HEK293 (cell line): Measurements from ENCODE around the gene C19orf73.

ENCODE experiments used
- BCL11A ChIP-seq: fragments of 450-650 bp; formaldehyde crosslinking; IDR thresholded peaks from 2 replicates; pipeline ENCODE4 v1.5.1; 2016; ENCODE audit warnings: low read depth, missing biosample characterization, missing genetic modification characterization
- FEZF1 ChIP-seq: fragments of 450-650 bp; formaldehyde crosslinking; IDR thresholded peaks from 2 replicates; pipeline ENCODE4 v1.5.1; 2016; ENCODE audit warnings: missing biosample characterization, missing genetic modification characterization
- GLI2 ChIP-seq: fragments of 450-650 bp; formaldehyde crosslinking; IDR thresholded peaks from 2 replicates; pipeline ENCODE4; 2017; ENCODE audit warnings: missing biosample characterization, missing genetic modification characterization, low read depth, borderline replicate concordance
- GLIS1 ChIP-seq: fragments of 450-650 bp; formaldehyde crosslinking; IDR thresholded peaks from 2 replicates; pipeline ENCODE4 v1.5.1; 2016; ENCODE audit warnings: missing biosample characterization, missing genetic modification characterization
- GLIS2 ChIP-seq: fragments of 450-650 bp; formaldehyde crosslinking; IDR thresholded peaks from 2 replicates; pipeline ENCODE4 v1.5.1; 2016; ENCODE audit warnings: missing biosample characterization, missing genetic modification characterization
- KLF17 ChIP-seq: fragments of 450-650 bp; formaldehyde crosslinking; IDR thresholded peaks from 2 replicates; pipeline ENCODE4 v1.5.1; 2016; ENCODE audit warnings: missing biosample characterization, missing genetic modification characterization
- KLF9 ChIP-seq: fragments of 450-650 bp; formaldehyde crosslinking; IDR thresholded peaks from 2 replicates; pipeline ENCODE4 v1.5.1; 2016; ENCODE audit warnings: missing biosample characterization, missing genetic modification characterization, low read depth
- SP2 ChIP-seq: fragments of 450-650 bp; formaldehyde crosslinking; IDR thresholded peaks from 2 replicates; pipeline ENCODE4 v1.5.1; 2016; ENCODE audit warnings: missing biosample characterization, missing genetic modification characterization
- SP3 ChIP-seq: fragments of 450-650 bp; formaldehyde crosslinking; IDR thresholded peaks from 2 replicates; pipeline ENCODE4 v1.5.1; 2016; ENCODE audit warnings: missing biosample characterization, missing genetic modification characterization
- ZNF10 ChIP-seq: fragments of 450-650 bp; formaldehyde crosslinking; IDR thresholded peaks from 2 replicates; pipeline ENCODE4 v1.5.1; 2017; ENCODE audit warnings: missing biosample characterization, missing genetic modification characterization
- ZNF112 ChIP-seq: fragments of 450-650 bp; formaldehyde crosslinking; IDR thresholded peaks from 2 replicates; pipeline ENCODE4 v1.5.0; 2017; ENCODE audit warnings: missing biosample characterization, missing genetic modification characterization
- ZNF133 ChIP-seq: fragments of 450-650 bp; formaldehyde crosslinking; IDR thresholded peaks from 2 replicates; pipeline ENCODE4 v1.5.1; 2016; ENCODE audit warnings: missing biosample characterization, missing genetic modification characterization
- ZNF138 ChIP-seq: fragments of 450-650 bp; formaldehyde crosslinking; IDR thresholded peaks from 2 replicates; pipeline ENCODE4 v1.5.1; 2016; ENCODE audit warnings: missing biosample characterization, missing genetic modification characterization, borderline replicate concordance
- ZNF157 ChIP-seq: fragments of 450-650 bp; formaldehyde crosslinking; IDR thresholded peaks from 2 replicates; pipeline ENCODE4 v1.5.1; 2016; ENCODE audit warnings: missing biosample characterization, missing genetic modification characterization
- ZNF174 ChIP-seq: fragments of 450-650 bp; formaldehyde crosslinking; IDR thresholded peaks from 2 replicates; pipeline ENCODE4 v1.5.0; 2017; ENCODE audit warnings: missing biosample characterization, mild to moderate bottlenecking, missing genetic modification characterization
- ZNF23 ChIP-seq: fragments of 450-650 bp; formaldehyde crosslinking; IDR thresholded peaks from 2 replicates; pipeline ENCODE4 v1.5.1; 2016; ENCODE audit warnings: missing biosample characterization, missing genetic modification characterization, borderline replicate concordance
- ZNF335 ChIP-seq: fragments of 450-650 bp; formaldehyde crosslinking; conservative IDR thresholded peaks from 2 replicates; pipeline ENCODE4 v1.5.1; 2016; ENCODE audit warnings: missing biosample characterization, missing genetic modification characterization
- ZNF366 ChIP-seq: fragments of 450-650 bp; formaldehyde crosslinking; conservative IDR thresholded peaks from 2 replicates; pipeline ENCODE4 v1.5.1; 2016; ENCODE audit warnings: missing biosample characterization, missing genetic modification characterization
- ZNF37A ChIP-seq: fragments of 450-650 bp; IDR thresholded peaks from 2 replicates; pipeline ENCODE4 v1.5.1; 2018; ENCODE audit warnings: missing biosample characterization, missing genetic modification characterization
- ZNF423 ChIP-seq: fragments of 450-650 bp; formaldehyde crosslinking; IDR thresholded peaks from 2 replicates; pipeline ENCODE4 v1.5.1; 2016; ENCODE audit warnings: missing biosample characterization, missing genetic modification characterization
- ZNF510 ChIP-seq: fragments of 450-650 bp; formaldehyde crosslinking; IDR thresholded peaks from 2 replicates; pipeline ENCODE4 v1.5.1; 2018; ENCODE audit warnings: mild to moderate bottlenecking, missing genetic modification characterization, missing biosample characterization; ENCODE audit not compliant: insufficient replicate concordance
- ZNF514 ChIP-seq: fragments of 450-650 bp; formaldehyde crosslinking; IDR thresholded peaks from 2 replicates; pipeline ENCODE4 v1.5.1; 2016; ENCODE audit warnings: missing biosample characterization, missing genetic modification characterization
- ZNF548 ChIP-seq: fragments of 450-650 bp; formaldehyde crosslinking; IDR thresholded peaks from 2 replicates; pipeline ENCODE4 v1.5.1; 2016; ENCODE audit warnings: missing biosample characterization, missing genetic modification characterization
- ZNF560 ChIP-seq: fragments of 450-650 bp; formaldehyde crosslinking; IDR thresholded peaks from 2 replicates; pipeline ENCODE4 v1.5.1; 2017; ENCODE audit warnings: missing biosample characterization, missing genetic modification characterization, borderline replicate concordance
- ZNF639 ChIP-seq: fragments of 450-650 bp; formaldehyde crosslinking; IDR thresholded peaks from 2 replicates; pipeline ENCODE4 v1.5.1; 2016; ENCODE audit warnings: missing biosample characterization, missing genetic modification characterization
- ZNF658 ChIP-seq: fragments of 450-650 bp; formaldehyde crosslinking; IDR thresholded peaks from 2 replicates; pipeline ENCODE4; 2016; ENCODE audit warnings: missing biosample characterization, missing genetic modification characterization
- ZNF701 ChIP-seq: fragments of 450-650 bp; formaldehyde crosslinking; IDR thresholded peaks from 2 replicates; pipeline ENCODE4 v1.5.1; 2016; ENCODE audit warnings: missing biosample characterization, missing genetic modification characterization
- ZNF843 ChIP-seq: fragments of 450-650 bp; formaldehyde crosslinking; IDR thresholded peaks from 2 replicates; pipeline ENCODE4 v1.5.1; 2016; ENCODE audit warnings: missing biosample characterization, missing genetic modification characterization
- TF ChIP-seq, protein P1 (sequence below): fragments of 450-650 bp; IDR thresholded peaks from 2 replicates; pipeline ENCODE4 v1.5.1; 2018; ENCODE audit warnings: missing biosample characterization, mild to moderate bottlenecking, missing genetic modification characterization
- TF ChIP-seq, protein P2 (sequence below): sonication (generic); formaldehyde crosslinking; IDR thresholded peaks from 2 replicates; pipeline ENCODE4 v1.8.1; 2022; ENCODE audit warnings: mild to moderate bottlenecking, moderate library complexity, missing genetic modification reagents
- TF ChIP-seq, protein P3 (sequence below): fragments of 450-650 bp; formaldehyde crosslinking; IDR thresholded peaks from 2 replicates; pipeline ENCODE4 v1.5.1; 2016; ENCODE audit warnings: missing biosample characterization, missing genetic modification characterization
- TF ChIP-seq, protein P4 (sequence below): fragments of 450-650 bp; formaldehyde crosslinking; IDR thresholded peaks from 2 replicates; pipeline ENCODE4 v1.5.1; 2016; ENCODE audit warnings: missing biosample characterization, missing genetic modification characterization

Gene C19orf73

GRCh38 chr19:49157445-49158224 is 38.7 kb upstream of the C19orf73 start, which contains the start of gene TRPM4 (continued):
- TF ChIP-seq, protein P1, sequence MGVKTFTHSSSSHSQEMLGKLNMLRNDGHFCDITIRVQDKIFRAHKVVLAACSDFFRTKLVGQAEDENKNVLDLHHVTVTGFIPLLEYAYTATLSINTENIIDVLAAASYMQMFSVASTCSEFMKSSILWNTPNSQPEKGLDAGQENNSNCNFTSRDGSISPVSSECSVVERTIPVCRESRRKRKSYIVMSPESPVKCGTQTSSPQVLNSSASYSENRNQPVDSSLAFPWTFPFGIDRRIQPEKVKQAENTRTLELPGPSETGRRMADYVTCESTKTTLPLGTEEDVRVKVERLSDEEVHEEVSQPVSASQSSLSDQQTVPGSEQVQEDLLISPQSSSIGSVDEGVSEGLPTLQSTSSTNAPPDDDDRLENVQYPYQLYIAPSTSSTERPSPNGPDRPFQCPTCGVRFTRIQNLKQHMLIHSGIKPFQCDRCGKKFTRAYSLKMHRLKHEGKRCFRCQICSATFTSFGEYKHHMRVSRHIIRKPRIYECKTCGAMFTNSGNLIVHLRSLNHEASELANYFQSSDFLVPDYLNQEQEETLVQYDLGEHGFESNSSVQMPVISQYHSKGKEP (tag by site-specific recombination): peak; percentile 39; the same call in 1 of the 2 replicates
- no peak for TF ChIP-seq KLF17
- TF ChIP-seq ZNF701 (tag by site-specific recombination): no peak
- peak; percentile 62 for TF ChIP-seq SP3
- TF ChIP-seq FEZF1 (tag by site-specific recombination): no peak
- TF ChIP-seq ZNF658: no peak
- peak; percentile 13; the same call in 1 of the 2 replicates for TF ChIP-seq ZNF843
- TF ChIP-seq KLF9: peak; percentile 79; the same call in 1 of the 2 replicates
- TF ChIP-seq ZNF10 (tag by site-specific recombination): no peak
- no peak for TF ChIP-seq ZNF138 (tag by site-specific recombination)
- no peak for TF ChIP-seq ZNF510 (tag by site-specific recombination)
- no peak for TF ChIP-seq ZNF548 (tag by site-specific recombination)
- TF ChIP-seq, protein P2, sequence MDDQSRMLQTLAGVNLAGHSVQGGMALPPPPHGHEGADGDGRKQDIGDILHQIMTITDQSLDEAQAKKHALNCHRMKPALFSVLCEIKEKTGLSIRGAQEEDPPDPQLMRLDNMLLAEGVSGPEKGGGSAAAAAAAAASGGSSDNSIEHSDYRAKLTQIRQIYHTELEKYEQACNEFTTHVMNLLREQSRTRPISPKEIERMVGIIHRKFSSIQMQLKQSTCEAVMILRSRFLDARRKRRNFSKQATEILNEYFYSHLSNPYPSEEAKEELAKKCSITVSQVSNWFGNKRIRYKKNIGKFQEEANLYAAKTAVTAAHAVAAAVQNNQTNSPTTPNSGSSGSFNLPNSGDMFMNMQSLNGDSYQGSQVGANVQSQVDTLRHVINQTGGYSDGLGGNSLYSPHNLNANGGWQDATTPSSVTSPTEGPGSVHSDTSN (CRISPR knock-in tag): 0 out of 2 replicates have a peak, but pooled peaks have one; percentile 48
- TF ChIP-seq, protein P3, sequence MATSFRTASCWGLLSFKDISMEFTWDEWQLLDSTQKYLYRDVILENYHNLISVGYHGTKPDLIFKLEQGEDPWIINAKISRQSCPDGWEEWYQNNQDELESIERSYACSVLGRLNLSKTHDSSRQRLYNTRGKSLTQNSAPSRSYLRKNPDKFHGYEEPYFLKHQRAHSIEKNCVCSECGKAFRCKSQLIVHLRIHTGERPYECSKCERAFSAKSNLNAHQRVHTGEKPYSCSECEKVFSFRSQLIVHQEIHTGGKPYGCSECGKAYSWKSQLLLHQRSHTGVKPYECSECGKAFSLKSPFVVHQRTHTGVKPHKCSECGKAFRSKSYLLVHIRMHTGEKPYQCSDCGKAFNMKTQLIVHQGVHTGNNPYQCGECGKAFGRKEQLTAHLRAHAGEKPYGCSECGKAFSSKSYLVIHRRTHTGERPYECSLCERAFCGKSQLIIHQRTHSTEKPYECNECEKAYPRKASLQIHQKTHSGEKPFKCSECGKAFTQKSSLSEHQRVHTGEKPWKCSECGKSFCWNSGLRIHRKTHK (tag by site-specific recombination): no peak
- TF ChIP-seq ZNF639 (tag by site-specific recombination): no peak
- TF ChIP-seq ZNF157 (tag by site-specific recombination): no peak
- peak; percentile 80 for TF ChIP-seq GLIS2 (tag by site-specific recombination)
- no peak for TF ChIP-seq ZNF112
- peak; percentile 56 for TF ChIP-seq BCL11A (tag by site-specific recombination)
- no peak for TF ChIP-seq ZNF366 (tag by site-specific recombination)
- no peak for TF ChIP-seq ZNF174 (tag by site-specific recombination)
- TF ChIP-seq ZNF560 (tag by site-specific recombination): no peak
- TF ChIP-seq GLIS1 (tag by site-specific recombination): peak; percentile 95
- TF ChIP-seq GLI2 (tag by site-specific recombination): no peak
- peak; percentile 83 for TF ChIP-seq ZNF335 (tag by site-specific recombination)
- TF ChIP-seq ZNF23 (tag by site-specific recombination): no peak
- TF ChIP-seq, protein P4, sequence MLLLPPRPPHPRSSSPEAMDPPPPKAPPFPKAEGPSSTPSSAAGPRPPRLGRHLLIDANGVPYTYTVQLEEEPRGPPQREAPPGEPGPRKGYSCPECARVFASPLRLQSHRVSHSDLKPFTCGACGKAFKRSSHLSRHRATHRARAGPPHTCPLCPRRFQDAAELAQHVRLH (tag by site-specific recombination): 0 out of 2 replicates have a peak, but pooled peaks have one; percentile 19
- peak; percentile 87 for TF ChIP-seq SP2 (tag by site-specific recombination)
- peak; percentile 41; the same call in 1 of the 2 replicates for TF ChIP-seq ZNF423 (tag by site-specific recombination)
- TF ChIP-seq ZNF133 (tag by site-specific recombination): no peak
- no peak for TF ChIP-seq ZNF514
- TF ChIP-seq ZNF37A (tag by site-specific recombination): no peak
